IMR-90 (cell line): ENCODE results near the gene ABCC8. TPM values are rescaled to one million over a fixed set of nuclear protein-coding genes. Genes with fewer than 3 reads are reported as not detected.

ENCODE experiments used
- ATAC-seq: fragments of 200-7000 bp; cut with Tn5 transposase; 2 replicates; pipeline ENCODE4 v1.9.1; 2020; ENCODE audit warnings: low read depth, mild to moderate bottlenecking, moderate library complexity
- BruUV-seq: library from RNA; stranded (reverse); fragments of 400-500 nt; replicated peaks from 2 replicates; lab custom pipeline; 2021; lab: Mats Ljungman, UMichigan
- CTCF ChIA-PET: fragments of 300-600 bp; formaldehyde crosslinking; extraction: SDS; loops from one replicate; lab custom pipeline; 2021; ENCODE audit warnings: antibody characterized with exemption; lab: Yijun Ruan, JAX
- POLR2A ChIA-PET: fragments of 300-600 bp; sonication (Branson Sonifier 250); formaldehyde crosslinking; loops from one replicate; lab custom pipeline; 2022; ENCODE audit warnings: antibody characterized with exemption; ENCODE audit not compliant: unreplicated experiment; lab: Charles Lee
- DNase-seq: peaks from one replicate; pipeline ENCODE4 v3.0.0; 2013
- H2AFZ ChIP-seq: replicated peaks from 2 replicates; pipeline ENCODE3; 2013; ENCODE audit warnings: low read length, mild to moderate bottlenecking; ENCODE audit not compliant: poor library complexity
- H2AK5ac ChIP-seq: 2 replicates; pipeline ENCODE4 v1.6.1; 2013; ENCODE audit warnings: low read depth, low read length, inconsistent platforms
- H2AK9ac ChIP-seq: replicated peaks from 2 replicates; pipeline ENCODE3; 2013; ENCODE audit warnings: mild to moderate bottlenecking, low read depth, low read length, moderate library complexity; ENCODE audit not compliant: poor library complexity
- H2BK120ac ChIP-seq: 2 replicates; pipeline ENCODE4 v1.6.1; 2013; ENCODE audit warnings: low read depth, low read length, inconsistent platforms
- H2BK15ac ChIP-seq: 3 replicates; pipeline ENCODE4 v1.6.1; 2013; ENCODE audit warnings: low read depth, low read length, inconsistent platforms
- H2BK20ac ChIP-seq: 2 replicates; pipeline ENCODE4 v1.6.1; 2013; ENCODE audit warnings: low read depth, mild to moderate bottlenecking, inconsistent platforms, low read length, moderate library complexity
- H2BK5ac ChIP-seq: 2 replicates; pipeline ENCODE4 v1.6.1; 2013; ENCODE audit warnings: mild to moderate bottlenecking, low read depth, low read length, inconsistent platforms; ENCODE audit not compliant: poor library complexity, severe bottlenecking
- H3K14ac ChIP-seq: replicated peaks from 2 replicates; pipeline ENCODE4 v1.6.1; 2013; ENCODE audit warnings: low read depth, low read length, inconsistent platforms
- H3K18ac ChIP-seq: 2 replicates; pipeline ENCODE4 v1.6.1; 2013; ENCODE audit warnings: low read depth, low read length, control low read depth
- H3K23ac ChIP-seq: 2 replicates; pipeline ENCODE4 v1.6.1; 2013; ENCODE audit warnings: low read depth, low read length, inconsistent platforms
- H3K27ac ChIP-seq: 2 replicates; pipeline ENCODE4 v1.5.1; 2013; ENCODE audit warnings: mild to moderate bottlenecking, control low read depth, low read length; ENCODE audit not compliant: insufficient read depth
- H3K27me3 ChIP-seq: 2 replicates; pipeline ENCODE4 v1.6.1; 2013; ENCODE audit warnings: low read length; ENCODE audit not compliant: control insufficient read depth, insufficient read depth
- H3K36me3 ChIP-seq: 2 replicates; pipeline ENCODE4 v1.6.1; 2013; ENCODE audit warnings: low read length, mixed read lengths; ENCODE audit not compliant: control insufficient read depth, insufficient read depth
- H3K4ac ChIP-seq: 2 replicates; pipeline ENCODE4 v1.6.1; 2013; ENCODE audit warnings: low read depth, low read length, inconsistent platforms
- H3K4me1 ChIP-seq: 2 replicates; pipeline ENCODE4 v1.6.1; 2013; ENCODE audit warnings: low read length, mixed read lengths; ENCODE audit not compliant: control insufficient read depth, insufficient read depth
- H3K4me2 ChIP-seq: 2 replicates; pipeline ENCODE4 v1.6.1; 2013; ENCODE audit warnings: low read depth, mild to moderate bottlenecking, control low read depth, low read length, moderate library complexity
- H3K4me3 ChIP-seq: 2 replicates; pipeline ENCODE4 v1.5.1; 2013; ENCODE audit warnings: low read depth, mild to moderate bottlenecking, control low read depth, low read length, moderate library complexity; ENCODE audit not compliant: insufficient read depth
- H3K56ac ChIP-seq: 2 replicates; pipeline ENCODE4 v1.6.1; 2013; ENCODE audit warnings: low read length, inconsistent platforms; ENCODE audit not compliant: insufficient read depth; ENCODE audit errors: extremely low read depth
- H3K79me1 ChIP-seq, 2 experiments: 2 replicates each; pipeline ENCODE4 v1.6.1; 2013; ENCODE audit warnings: low read length in 2 of 2, inconsistent platforms in 1 of 2, low read depth in 1 of 2
- H3K9ac ChIP-seq: 2 replicates; pipeline ENCODE4 v1.6.1; 2013; ENCODE audit warnings: low read depth, low read length, control low read depth
- H3K9me1 ChIP-seq: 2 replicates; pipeline ENCODE4 v1.6.1; 2013; ENCODE audit warnings: low read length, inconsistent platforms; ENCODE audit not compliant: insufficient read depth
- H3K9me3 ChIP-seq: 2 replicates; pipeline ENCODE4 v1.6.1; 2013; ENCODE audit warnings: low read length; ENCODE audit not compliant: control insufficient read depth, insufficient read depth
- H4K20me1 ChIP-seq: 2 replicates; pipeline ENCODE4 v1.6.1; 2013; ENCODE audit warnings: low read length, inconsistent platforms; ENCODE audit not compliant: insufficient read depth
- H4K5ac ChIP-seq: 2 replicates; pipeline ENCODE4 v1.6.1; 2013; ENCODE audit warnings: mild to moderate bottlenecking, low read depth, low read length, control low read depth
- H4K8ac ChIP-seq, 2 experiments: 2 replicates each; pipeline ENCODE4 v1.6.1; 2013; ENCODE audit warnings: low read depth in 2 of 2, low read length in 2 of 2, control low read depth in 1 of 2, inconsistent platforms in 1 of 2
- H4K91ac ChIP-seq: 2 replicates; pipeline ENCODE4 v1.6.1; 2013; ENCODE audit warnings: low read depth, low read length, inconsistent platforms; ENCODE audit not compliant: insufficient read depth
- BHLHE40 ChIP-seq: fragments of 150-350 bp; IDR thresholded peaks from 2 replicates; pipeline ENCODE4 v1.6.1; 2016; ENCODE audit warnings: mild to moderate bottlenecking, low read depth, low read length
- CEBPB ChIP-seq: IDR thresholded peaks from 2 replicates; pipeline ENCODE4 v1.6.1; 2012; ENCODE audit warnings: low read depth, low read length, improper control_type of control experiment
- CHD1 ChIP-seq: IDR thresholded peaks from 2 replicates; pipeline ENCODE4 v1.6.1; 2012; ENCODE audit warnings: low read depth, low read length, improper control_type of control experiment
- ELK1 ChIP-seq: fragments of 150-350 bp; IDR thresholded peaks from 2 replicates; pipeline ENCODE4 v1.6.1; 2016; ENCODE audit warnings: low read depth, mild to moderate bottlenecking, low read length, moderate library complexity, borderline replicate concordance
- FOS ChIP-seq: fragments of 150-350 bp; IDR thresholded peaks from 2 replicates; pipeline ENCODE4 v1.6.1; 2016; ENCODE audit warnings: low read depth, low read length
- MAFK ChIP-seq: IDR thresholded peaks from 2 replicates; pipeline ENCODE4 v1.6.1; 2012; ENCODE audit warnings: low read depth, low read length, improper control_type of control experiment
- MAZ ChIP-seq: IDR thresholded peaks from 2 replicates; pipeline ENCODE4 v1.6.1; 2012; ENCODE audit warnings: low read depth, mild to moderate bottlenecking, low read length, improper control_type of control experiment, moderate library complexity, borderline replicate concordance
- MXI1 ChIP-seq: IDR thresholded peaks from 2 replicates; pipeline ENCODE4 v1.6.1; 2012; ENCODE audit warnings: low read depth, mild to moderate bottlenecking, low read length, moderate library complexity, borderline replicate concordance
- NFE2L2 ChIP-seq: fragments of 150-350 bp; IDR thresholded peaks from 2 replicates; pipeline ENCODE4 v1.6.1; 2016; ENCODE audit warnings: low read depth, mild to moderate bottlenecking, low read length
- POLR2A ChIP-seq: IDR thresholded peaks from 2 replicates; pipeline ENCODE4 v1.6.1; 2012; ENCODE audit warnings: mild to moderate bottlenecking, low read depth, low read length
- RAD21 ChIP-seq: IDR thresholded peaks from 2 replicates; pipeline ENCODE4 v1.6.1; 2012; ENCODE audit warnings: low read length, improper control_type of control experiment
- RCOR1 ChIP-seq: IDR thresholded peaks from 2 replicates; pipeline ENCODE4 v1.6.1; 2012; ENCODE audit warnings: mild to moderate bottlenecking, low read length, improper control_type of control experiment; ENCODE audit not compliant: insufficient replicate concordance
- RFX5 ChIP-seq: IDR thresholded peaks from 2 replicates; pipeline ENCODE4 v1.8.0; 2012; ENCODE audit warnings: low read depth, mild to moderate bottlenecking, low read length, moderate library complexity
- SMC3 ChIP-seq: fragments of 150-350 bp; IDR thresholded peaks from 2 replicates; pipeline ENCODE4 v1.6.1; 2016; ENCODE audit warnings: low read depth, mild to moderate bottlenecking, antibody characterized with exemption, low read length, moderate library complexity
- USF2 ChIP-seq: fragments of 150-350 bp; IDR thresholded peaks from 2 replicates; pipeline ENCODE4 v1.6.1; 2017; ENCODE audit warnings: mild to moderate bottlenecking, antibody characterized with exemption, low read length, low read depth
- WGBS, 2 experiments: methylation state at CpG; one replicate each; pipeline versions ENCODE4 v1.1.5 to v1.1.7; 2013; ENCODE audit warnings: missing lambda C conversion rate in 2 of 2; ENCODE audit not compliant: insufficient read length in 1 of 2; ENCODE audit errors: extremely low coverage in 2 of 2; 5-methylcytosine and 5-hydroxymethylcytosine counted together
- dilution Hi-C: fragments of 300-500 bp; cut with HindIII; formaldehyde crosslinking; loops from one replicate; pipeline ENCODE4 v1.14.3; 2018; ENCODE audit warnings: low sequenced_read_pairs; ENCODE audit not compliant: unreplicated experiment
- in situ Hi-C: fragments of 300-500 bp; cut with MboI; formaldehyde crosslinking; loops from 3 replicates; pipeline ENCODE4 v1.14.3; 2019; ENCODE audit warnings: low sequenced_read_pairs, inconsistent platforms, mixed read lengths
- intact Hi-C: fragments of 100-400 bp; cut with micrococcal nuclease; formaldehyde crosslinking; loops from 2 replicates; pipeline ENCODE4 v1.10.0; 2022
- polyA plus RNA-seq, 3 experiments: library from polyadenylated mRNA; depleted of rRNA; stranded (reverse); fragments of >200 nt; gene quantifications; 2 replicates each; pipeline ENCODE4 v1.2.3, GENCODE V29; 2012; ENCODE audit warnings: low replicate concordance in 1 of 3
- total RNA-seq: library from RNA; depleted of rRNA; stranded (reverse); fragments of >200 nt; gene quantifications from 2 replicates; pipeline ENCODE4 v1.2.3, GENCODE V29; 2012
- TF ChIP-seq, protein P1 (sequence below): conservative IDR thresholded peaks from 2 replicates; pipeline ENCODE4 v1.5.1; 2012; ENCODE audit warnings: mild to moderate bottlenecking, low read depth, low read length, improper control_type of control experiment

The ABCC8 gene
- total and polyA plus RNA-seq, 2 of the 4 experiments (the other 2 are of a cell fraction) = not detected

DNA sequence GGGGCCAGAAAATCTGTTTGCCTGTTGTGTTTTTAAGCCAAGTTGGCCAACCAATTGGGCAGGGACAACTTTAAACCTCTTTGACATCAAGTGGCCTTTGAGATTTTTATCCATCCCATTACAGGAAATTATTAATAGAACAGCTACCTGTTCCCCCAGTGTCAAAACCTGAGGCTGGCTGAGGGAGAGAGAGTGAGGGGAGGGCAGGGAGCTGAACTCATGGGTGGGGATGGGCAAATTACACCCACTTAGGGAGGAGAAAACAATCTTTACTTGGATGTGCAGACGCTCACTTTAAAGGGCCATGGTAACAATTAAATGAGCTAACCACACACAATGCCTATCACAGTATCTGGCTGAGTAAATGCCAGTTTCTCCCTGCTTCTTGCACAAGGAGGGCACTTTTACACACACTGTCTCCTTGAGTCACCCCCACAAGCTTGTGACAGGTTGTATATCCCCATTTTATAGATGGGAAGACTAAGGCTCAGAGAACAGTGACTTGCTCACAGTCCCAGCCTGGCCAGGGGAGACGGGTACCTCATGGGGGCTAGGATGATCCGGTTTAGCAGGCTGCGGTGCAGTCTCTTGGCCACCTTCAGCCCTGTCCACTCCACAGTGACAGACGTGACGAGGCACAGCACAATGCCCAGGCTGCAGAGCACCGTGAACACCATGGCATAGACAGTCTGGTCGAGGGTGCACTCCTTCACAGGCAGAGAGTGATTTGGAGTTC lies 70.4 kb downstream of the ABCC8 start:
- H2BK20ac ChIP-seq = no peak overlapping the region
- no peak overlapping the region for H2AK5ac ChIP-seq
- H3K23ac ChIP-seq = no peak overlapping the region
- no peaks in the 10 kb centered on the region for H3K9me1 ChIP-seq
- TF ChIP-seq USF2 (no peak), MAZ (no peak), POLR2A (no peak), NFE2L2 (no peak), MXI1 (no peak), RCOR1 (no peak), RAD21 (no peak), CHD1 (no peak), FOS (no peak), CEBPB (no peak), SMC3 (no peak), RFX5 (no peak), BHLHE40 (no peak), MAFK (no peak), ELK1 (no peak)
- TF ChIP-seq, protein P1, sequence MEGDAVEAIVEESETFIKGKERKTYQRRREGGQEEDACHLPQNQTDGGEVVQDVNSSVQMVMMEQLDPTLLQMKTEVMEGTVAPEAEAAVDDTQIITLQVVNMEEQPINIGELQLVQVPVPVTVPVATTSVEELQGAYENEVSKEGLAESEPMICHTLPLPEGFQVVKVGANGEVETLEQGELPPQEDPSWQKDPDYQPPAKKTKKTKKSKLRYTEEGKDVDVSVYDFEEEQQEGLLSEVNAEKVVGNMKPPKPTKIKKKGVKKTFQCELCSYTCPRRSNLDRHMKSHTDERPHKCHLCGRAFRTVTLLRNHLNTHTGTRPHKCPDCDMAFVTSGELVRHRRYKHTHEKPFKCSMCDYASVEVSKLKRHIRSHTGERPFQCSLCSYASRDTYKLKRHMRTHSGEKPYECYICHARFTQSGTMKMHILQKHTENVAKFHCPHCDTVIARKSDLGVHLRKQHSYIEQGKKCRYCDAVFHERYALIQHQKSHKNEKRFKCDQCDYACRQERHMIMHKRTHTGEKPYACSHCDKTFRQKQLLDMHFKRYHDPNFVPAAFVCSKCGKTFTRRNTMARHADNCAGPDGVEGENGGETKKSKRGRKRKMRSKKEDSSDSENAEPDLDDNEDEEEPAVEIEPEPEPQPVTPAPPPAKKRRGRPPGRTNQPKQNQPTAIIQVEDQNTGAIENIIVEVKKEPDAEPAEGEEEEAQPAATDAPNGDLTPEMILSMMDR = no peak
- H3K9me3 ChIP-seq = 0 out of 2 replicates have a peak, but pooled peaks cover 3% of the 10 kb centered on the region
- H3K4me2 ChIP-seq = no peak overlapping the region
- peak overlapping the region; percentile 29 for H2AFZ ChIP-seq
- ATAC-seq (no peak), DNase-seq (no peak)
- no peak overlapping the region for H2AK9ac ChIP-seq
- no peak overlapping the region for H3K9ac ChIP-seq
- dilution Hi-C loops (no loop called here), in situ Hi-C loops (no loop called here), intact Hi-C loops (no loop called here)
- H3K79me1 ChIP-seq = no peaks in the 10 kb centered on the region
- H3K36me3 ChIP-seq = no peaks in the 10 kb centered on the region
- H2BK120ac ChIP-seq = no peak overlapping the region
- no peak overlapping the region for H4K8ac ChIP-seq
- no peak overlapping the region for H3K18ac ChIP-seq
- no peak overlapping the region for H4K5ac ChIP-seq
- H3K4me3 ChIP-seq = no peak overlapping the region
- peaks cover 6% of the 10 kb centered on the region for H3K27me3 ChIP-seq
- no TSS peak for BruUV-seq
- no peak overlapping the region for H4K91ac ChIP-seq
- H2BK5ac ChIP-seq = no peak overlapping the region
- H3K4ac ChIP-seq = no peak overlapping the region
- no CpG with 5 or more reads among the region's 8 CpGs for WGBS, 2 experiments
- no peak overlapping the region for H3K56ac ChIP-seq
- no peak overlapping the region for H2BK15ac ChIP-seq
- no peak overlapping the region for H3K14ac ChIP-seq
- H4K20me1 ChIP-seq = no peaks in the 10 kb centered on the region
- H3K4me1 ChIP-seq = no peaks in the 10 kb centered on the region
- no peak overlapping the region for H3K27ac ChIP-seq
- ChIA-PET CTCF (no interaction called here), POLR2A (no interaction called here)
